Body of pancreas (tissue), 4 donors: Measurements from ENCODE around the gene ANXA10.

Source experiments
- POLR2A ChIP-seq, 3 donors: fragments of 450-650 bp; IDR thresholded peaks; one replicate each; pipeline ENCODE4 v1.6.1; 2016; ENCODE audit warnings: antibody characterized with exemption in 3 of 3, mild to moderate bottlenecking in 2 of 3
- TF ChIP-seq, protein P1 (sequence below), 7 experiments: fragments of 450-650 bp in 4 of 7; fragments of 200-600 bp in 3 of 7; sonication (generic) in 3 of 7; IDR thresholded peaks; one replicate each; pipeline ENCODE4 v1.5.1; 2016 to 2019; ENCODE audit warnings: antibody characterized with exemption in 7 of 7

DNA sequence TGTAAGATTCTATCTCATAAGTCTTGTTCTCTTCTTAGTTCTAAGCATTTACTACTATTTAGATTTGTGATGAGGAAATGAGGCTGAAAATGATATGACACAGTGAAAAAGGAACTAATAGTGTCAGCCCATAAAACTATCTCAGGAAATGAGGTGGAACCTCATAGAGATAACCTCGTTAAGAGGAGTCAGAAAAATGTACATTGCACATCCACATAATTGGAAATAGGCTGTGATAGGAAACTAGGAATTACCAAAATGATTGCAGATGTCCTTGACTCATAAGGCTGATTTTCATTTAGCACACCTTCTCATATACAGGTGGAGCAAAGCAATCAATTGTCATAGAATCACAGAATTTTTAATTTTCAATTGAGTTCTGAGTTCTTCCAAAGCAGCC, 26.8 kb downstream of the ANXA10 start:
- TF ChIP-seq POLR2A (IDR thresholded peaks at IDR 0.05): no peak
- TF ChIP-seq, protein P1, sequence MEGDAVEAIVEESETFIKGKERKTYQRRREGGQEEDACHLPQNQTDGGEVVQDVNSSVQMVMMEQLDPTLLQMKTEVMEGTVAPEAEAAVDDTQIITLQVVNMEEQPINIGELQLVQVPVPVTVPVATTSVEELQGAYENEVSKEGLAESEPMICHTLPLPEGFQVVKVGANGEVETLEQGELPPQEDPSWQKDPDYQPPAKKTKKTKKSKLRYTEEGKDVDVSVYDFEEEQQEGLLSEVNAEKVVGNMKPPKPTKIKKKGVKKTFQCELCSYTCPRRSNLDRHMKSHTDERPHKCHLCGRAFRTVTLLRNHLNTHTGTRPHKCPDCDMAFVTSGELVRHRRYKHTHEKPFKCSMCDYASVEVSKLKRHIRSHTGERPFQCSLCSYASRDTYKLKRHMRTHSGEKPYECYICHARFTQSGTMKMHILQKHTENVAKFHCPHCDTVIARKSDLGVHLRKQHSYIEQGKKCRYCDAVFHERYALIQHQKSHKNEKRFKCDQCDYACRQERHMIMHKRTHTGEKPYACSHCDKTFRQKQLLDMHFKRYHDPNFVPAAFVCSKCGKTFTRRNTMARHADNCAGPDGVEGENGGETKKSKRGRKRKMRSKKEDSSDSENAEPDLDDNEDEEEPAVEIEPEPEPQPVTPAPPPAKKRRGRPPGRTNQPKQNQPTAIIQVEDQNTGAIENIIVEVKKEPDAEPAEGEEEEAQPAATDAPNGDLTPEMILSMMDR (IDR thresholded peaks at IDR 0.05): no peak
